HG02763 (cell line): ENCODE measurements around the gene GFOD2.

Experiments
- ATAC-seq: cut with Tn5 transposase; IDR thresholded peaks from one replicate; pipeline ENCODE4 v1.9.1; 2021; ENCODE audit warnings: mild to moderate bottlenecking, moderate library complexity; ENCODE audit not compliant: unreplicated experiment

The GFOD2 gene

GRCh38 chr16:67660564-67661028 is 58.5 kb downstream of the GFOD2 start, which contains the start of gene PARD6A:
Gene PARD6A, plus strand, starts transcription at chr16:67660960. Its CDS starts 79 bp downstream, at chr16:67661039.
- peak; percentile 82 for ATAC-seq

GRCh38 chr16:67659675-67660563 is 59.2 kb downstream of the GFOD2 start, which contains the start of gene ACD:
Gene ACD, minus strand, starts transcription at chr16:67660260. Its CDS starts 40 bp downstream, at chr16:67660220.
- peak; percentile 52 for ATAC-seq

GRCh38 chr16:67658849-67659674 is 60.1 kb downstream of the GFOD2 start:
- ATAC-seq: no peak

GRCh38 chr16:67657751-67658518 is 61.2 kb downstream of the GFOD2 start:
- ATAC-seq: no peak

- ATAC-seq: no peak
These were observed 62.0 kb downstream of the GFOD2 start for GRCh38 chr16:67657017-67657608.

GRCh38 chr16:67656344-67657016 is 62.6 kb downstream of the GFOD2 start:
- ATAC-seq: no peak

- no peak for ATAC-seq
These were observed 63.8 kb downstream of the GFOD2 start for GRCh38 chr16:67655363-67655762.

- ATAC-seq: no peak
These were observed 64.7 kb downstream of the GFOD2 start for GRCh38 chr16:67654403-67654911.

GRCh38 chr16:67653789-67654402 is 65.2 kb downstream of the GFOD2 start:
- ATAC-seq: no peak

GRCh38 chr16:67653128-67653788 is 65.9 kb downstream of the GFOD2 start:
- no peak for ATAC-seq

GRCh38 chr16:67652578-67653127 is 66.5 kb downstream of the GFOD2 start:
- ATAC-seq: no peak

- no peak for ATAC-seq
These were observed 67.3 kb downstream of the GFOD2 start for GRCh38 chr16:67651847-67652246.

GRCh38 chr16:67651039-67651438 is 68.1 kb downstream of the GFOD2 start:
- ATAC-seq: no peak

- ATAC-seq: no peak
These were observed 69.1 kb downstream of the GFOD2 start for GRCh38 chr16:67650023-67650422.

GRCh38 chr16:67649494-67649931 is 69.6 kb downstream of the GFOD2 start:
- ATAC-seq: no peak

GRCh38 chr16:67648764-67649407 is 70.2 kb downstream of the GFOD2 start:
- no peak for ATAC-seq

- ATAC-seq: no peak
These were observed 70.9 kb downstream of the GFOD2 start for GRCh38 chr16:67648088-67648763.
